GM12878 (cell line): ENCODE data around the gene SOCS1. TPM values are rescaled to one million over a fixed set of nuclear protein-coding genes. Genes with fewer than 3 reads are reported as not detected.

Experiments
- ATAC-seq: fragments of 200-7000 bp; cut with Tn5 transposase; 3 replicates; pipeline ENCODE4 v1.9.1; 2020; ENCODE audit warnings: mild to moderate bottlenecking, moderate library complexity
- BruUV-seq: library from RNA; stranded (reverse); fragments of 400-500 nt; replicated peaks from 2 replicates; lab custom pipeline; 2021; lab: Mats Ljungman, UMichigan
- CTCF ChIA-PET: fragments of 300-600 bp; sonication (Branson Sonifier 250); formaldehyde crosslinking; extraction: SDS; loops from one replicate; lab custom pipeline; 2021; ENCODE audit warnings: inconsistent platforms; lab: Yijun Ruan, JAX
- POLR2A ChIA-PET: fragments of 350-600 bp; formaldehyde crosslinking; extraction: SDS; loops from one replicate; lab custom pipeline; 2021; ENCODE audit warnings: inconsistent platforms; lab: Charles Lee
- RAD21 ChIA-PET: fragments of 300-600 bp; sonication (Branson Sonifier 250); formaldehyde crosslinking; loops from one replicate; lab custom pipeline; 2023; ENCODE audit warnings: antibody characterized with exemption; ENCODE audit not compliant: unreplicated experiment; lab: Charles Lee
- SMC1A ChIA-PET: fragments of 300-600 bp; sonication (Branson Sonifier 250); formaldehyde crosslinking; loops from one replicate; lab custom pipeline; 2023; ENCODE audit not compliant: unreplicated experiment, uncharacterized antibody; lab: Charles Lee
- DNase-seq: peaks from one replicate; pipeline ENCODE4 v3.0.0-alpha.2; 2011; ENCODE audit warnings: low read depth, low spot score
- FAIRE-seq: peaks from 3 replicates; lab custom pipeline; 2011; peaks lifted over from hg19 to GRCh38; lab: Jason Lieb, UNC
- H2AFZ ChIP-seq: 2 replicates; pipeline ENCODE4 v1.6.0; 2011; ENCODE audit warnings: low read depth, low read length, control low read depth; ENCODE audit not compliant: control insufficient read depth
- H3K27ac ChIP-seq: 2 replicates; pipeline ENCODE4 v1.5.1; 2011; ENCODE audit warnings: control low read depth; ENCODE audit not compliant: control insufficient read depth, insufficient read depth
- H3K27me3 ChIP-seq, 2 experiments: replicated peaks in 1 of 2; 2 replicates each; pipeline versions ENCODE4 v1.6.0 to v1.6.1; 2011; ENCODE audit warnings: low read length in 1 of 2; ENCODE audit not compliant: control insufficient read depth in 2 of 2, insufficient read depth in 2 of 2
- H3K36me3 ChIP-seq, 2 experiments: 2 replicates each; pipeline ENCODE4 v1.5.1; 2011; ENCODE audit warnings: low read length in 1 of 2; ENCODE audit not compliant: control insufficient read depth in 2 of 2, insufficient read depth in 2 of 2
- H3K4me1 ChIP-seq: 2 replicates; pipeline ENCODE4 v1.6.1; 2011; ENCODE audit warnings: mild to moderate bottlenecking, low read length, moderate library complexity, mixed read lengths; ENCODE audit not compliant: control insufficient read depth, insufficient read depth
- H3K4me2 ChIP-seq: 2 replicates; pipeline ENCODE4 v1.6.0; 2011; ENCODE audit warnings: control low read depth; ENCODE audit not compliant: control insufficient read depth, insufficient read depth
- H3K4me3 ChIP-seq: fragments of 200-600 bp; sonication (generic); 2 replicates; pipeline ENCODE4 v1.5.1; 2016
- H3K79me2 ChIP-seq: 2 replicates; pipeline ENCODE4 v1.6.0; 2011; ENCODE audit warnings: low read length; ENCODE audit not compliant: control insufficient read depth, insufficient read depth
- H3K9ac ChIP-seq: 2 replicates; pipeline ENCODE4 v1.8.0; 2011; ENCODE audit warnings: low read length, control low read depth, mixed read lengths; ENCODE audit not compliant: control insufficient read depth, insufficient read depth
- H3K9me3 ChIP-seq: replicated peaks from 3 replicates; pipeline ENCODE4 v1.5.1; 2011; ENCODE audit warnings: mild to moderate bottlenecking, low read length; ENCODE audit not compliant: control insufficient read depth, insufficient read depth
- H4K20me1 ChIP-seq: 2 replicates; pipeline ENCODE4 v1.6.0; 2011; ENCODE audit not compliant: control insufficient read depth, insufficient read depth
- ATF3 ChIP-seq: IDR thresholded peaks from 2 replicates; pipeline ENCODE4 v1.6.1; 2011; ENCODE audit warnings: low read depth, mild to moderate bottlenecking, low read length, moderate library complexity, borderline replicate concordance; ENCODE audit errors: extremely low read depth
- BHLHE40 ChIP-seq, 2 experiments: fragments of 450-650 bp in 1 of 2; IDR thresholded peaks; 2 replicates each; pipeline ENCODE4 v1.6.1; 2011 to 2017; ENCODE audit warnings: low read depth in 2 of 2, borderline replicate concordance in 1 of 2, improper control_type of control experiment in 1 of 2, low read length in 1 of 2, mild to moderate bottlenecking in 1 of 2
- BRCA1 ChIP-seq: IDR thresholded peaks from 2 replicates; pipeline ENCODE4 v1.6.1; 2011; ENCODE audit warnings: low read depth, low read length, improper control_type of control experiment
- CBX3 ChIP-seq: fragments of 200-600 bp; sonication (generic); IDR thresholded peaks from 2 replicates; pipeline ENCODE4 v1.6.1; 2016; ENCODE audit warnings: low read depth, borderline replicate concordance
- IKZF2 ChIP-seq, 2 experiments: fragments of 450-650 bp; IDR thresholded peaks; 2 replicates each; pipeline ENCODE4 v1.6.1; 2017; ENCODE audit warnings: mild to moderate bottlenecking in 2 of 2, moderate library complexity in 2 of 2
- IRF4 ChIP-seq: IDR thresholded peaks from 2 replicates; pipeline ENCODE4 v1.6.1; 2011; ENCODE audit warnings: low read depth, low read length
- KLF5 ChIP-seq: fragments of 450-650 bp; IDR thresholded peaks from 2 replicates; pipeline ENCODE4 v1.6.1; 2014; ENCODE audit warnings: mild to moderate bottlenecking; ENCODE audit not compliant: partially characterized antibody
- MTA2 ChIP-seq: fragments of 450-650 bp; IDR thresholded peaks from 2 replicates; pipeline ENCODE4 v1.6.1; 2016; ENCODE audit warnings: low read depth, mild to moderate bottlenecking, moderate library complexity
- MYC ChIP-seq: IDR thresholded peaks from 2 replicates; pipeline ENCODE4 v1.6.1; 2011; ENCODE audit warnings: mild to moderate bottlenecking, low read length, moderate library complexity, inconsistent platforms; ENCODE audit not compliant: insufficient read depth, insufficient replicate concordance, insufficient read length, severe bottlenecking
- NFYB ChIP-seq: IDR thresholded peaks from 2 replicates; pipeline ENCODE4 v1.6.1; 2011; ENCODE audit warnings: low read depth, mild to moderate bottlenecking, low read length, improper control_type of control experiment, moderate library complexity; ENCODE audit not compliant: insufficient read depth
- NRF1 ChIP-seq: conservative IDR thresholded peaks from 2 replicates; pipeline ENCODE4 v1.6.1; 2011; ENCODE audit warnings: mild to moderate bottlenecking, low read depth, low read length, improper control_type of control experiment
- PML ChIP-seq: IDR thresholded peaks from 2 replicates; pipeline ENCODE4 v1.6.1; 2012; ENCODE audit warnings: low read length, inconsistent platforms
- POLR2AphosphoS2 ChIP-seq: IDR thresholded peaks from 2 replicates; pipeline ENCODE4 v1.6.1; 2011; ENCODE audit warnings: low read depth, mild to moderate bottlenecking, low read length, improper control_type of control experiment, moderate library complexity
- POLR2AphosphoS5 ChIP-seq: IDR thresholded peaks from 2 replicates; pipeline ENCODE4 v1.6.1; 2011; ENCODE audit warnings: mild to moderate bottlenecking, low read length, inconsistent platforms
- RELA ChIP-seq: fragments of 450-650 bp; IDR thresholded peaks from 2 replicates; pipeline ENCODE4 v1.8.0; 2014; ENCODE audit warnings: borderline replicate concordance; ENCODE audit not compliant: partially characterized antibody
- SIX5 ChIP-seq: IDR thresholded peaks from 2 replicates; pipeline ENCODE4 v1.6.1; 2011; ENCODE audit warnings: mild to moderate bottlenecking, low read depth, low read length, moderate library complexity; ENCODE audit not compliant: severe bottlenecking
- SMARCA5 ChIP-seq: fragments of 450-650 bp; IDR thresholded peaks from 2 replicates; pipeline ENCODE4 v1.6.1; 2017; ENCODE audit warnings: mild to moderate bottlenecking
- SREBF2 ChIP-seq: IDR thresholded peaks from 2 replicates; pipeline ENCODE4 v1.6.1; 2012; ENCODE audit warnings: mild to moderate bottlenecking, low read length
- SRF ChIP-seq, 2 experiments: IDR thresholded peaks; 2 replicates each; pipeline ENCODE4 v1.6.1; 2011; ENCODE audit warnings: low read depth in 2 of 2, low read length in 2 of 2, mild to moderate bottlenecking in 1 of 2, moderate library complexity in 1 of 2
- TCF7 ChIP-seq: IDR thresholded peaks from 2 replicates; pipeline ENCODE4 v1.6.1; 2014; ENCODE audit warnings: antibody characterized with exemption, borderline replicate concordance
- ZNF217 ChIP-seq: fragments of 450-650 bp; IDR thresholded peaks from 2 replicates; pipeline ENCODE4 v1.6.1; 2017; ENCODE audit warnings: antibody characterized with exemption, mild to moderate bottlenecking
- ZNF384 ChIP-seq: IDR thresholded peaks from 2 replicates; pipeline ENCODE4 v1.6.1; 2012; ENCODE audit warnings: low read depth, mild to moderate bottlenecking, low read length, improper control_type of control experiment, borderline replicate concordance
- ZZZ3 ChIP-seq: IDR thresholded peaks from 2 replicates; pipeline ENCODE4 v1.6.1; 2011; ENCODE audit warnings: low read depth; ENCODE audit not compliant: control insufficient read depth, insufficient read length
- WGBS: methylation state at CpG from one replicate; pipeline ENCODE4 v1.1.6; 2016; ENCODE audit warnings: low lambda C conversion rate; ENCODE audit not compliant: insufficient replicate concordance, insufficient coverage; ENCODE audit errors: missing lambda C conversion rate; 5-methylcytosine and 5-hydroxymethylcytosine counted together
- in situ Hi-C: fragments of 300-500 bp; cut with MboI; formaldehyde crosslinking; loops from 9 replicates; pipeline ENCODE4 v1.14.3; 2018; ENCODE audit warnings: mixed read lengths
- intact Hi-C: fragments of 100-400 bp; cut with micrococcal nuclease; formaldehyde crosslinking; loops from one replicate; pipeline ENCODE4 v1.14.2; 2022; ENCODE audit not compliant: unreplicated experiment
- polyA plus RNA-seq, 11 experiments: library from polyadenylated mRNA; depleted of rRNA in 4 of 11; unstranded in 6 of 11; stranded (reverse) in 5 of 11; fragments of >200 nt; fragmentation: Nextera tagmentation in 4 of 11; fragmentation: Illumina TruSeq in 1 of 11; extraction: Ambion mirVana in 4 of 11; extraction: Trizol in 1 of 11; gene quantifications; 1 replicate in 1 of 11; 2 replicates in 10 of 11; pipeline versions ENCODE4 v1.2.1 to v1.2.3, GENCODE V29; 2011 to 2016; ENCODE audit warnings: inconsistent platforms in 2 of 11, missing spikeins in 2 of 11, low read depth in 1 of 11
- total RNA-seq, 4 experiments: library from RNA; depleted of rRNA in 3 of 4; stranded (reverse); fragments of >200 nt in 3 of 4; fragmentation: Illumina TruSeq in 1 of 4; extraction: Trizol in 1 of 4; gene quantifications; 2 replicates each; pipeline versions ENCODE4 v1.2.1 to v1.2.3, GENCODE V29; 2013 to 2021
- TF ChIP-seq, protein P1 (sequence below): fragments of 150-350 bp; IDR thresholded peaks from 2 replicates; pipeline ENCODE4 v1.6.1; 2016; ENCODE audit warnings: low read depth, low read length

Gene SOCS1
- total and polyA plus RNA-seq, 10 of the 15 experiments (the other 5 are each of a cell fraction or from before 2014, with no cell fraction given) = 0.42 to 39.8 (median 11.2) TPM

DNA sequence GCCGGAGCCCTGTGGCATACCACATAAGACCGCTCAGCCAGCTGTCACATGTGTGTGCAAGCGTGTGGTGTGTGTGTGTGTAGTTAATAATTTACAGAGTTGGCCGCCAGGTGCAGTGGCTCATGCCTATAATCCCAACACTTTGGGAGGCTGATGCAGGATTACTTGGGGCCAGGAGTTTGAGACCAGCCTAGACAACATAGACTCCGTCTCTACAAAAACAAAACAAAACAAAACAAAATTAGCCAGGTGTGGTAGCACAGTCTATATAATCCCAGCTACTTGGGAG is 20.4 kb downstream of the SOCS1 start:
- no peak for FAIRE-seq
- no peak overlapping the region for H3K9ac ChIP-seq
- ChIA-PET POLR2A (interaction anchor here (0.7 to 3.1 kb wide), 9 partner anchors 11 to 111 kb away, joined by 3 to 12 read pairs (median 6); partner anchors contain the start of gene SOCS1), RAD21 (interaction anchor here (0.9 to 3.0 kb wide), 9 partner anchors 10 to 121 kb away, joined by 3 to 8 read pairs (median 3); no protein-coding TSS in a partner anchor), SMC1A (interaction anchor here (0.7 to 2.0 kb wide), 9 partner anchors 9 to 551 kb away, joined by 3 to 12 read pairs (median 4); partner anchors contain the start of gene SOCS1), CTCF (interaction anchor here (0.9 to 3.2 kb wide), 5 partner anchors 17 to 252 kb away, joined by 3 to 7 read pairs (median 5); partner anchors contain the start of gene SOCS1)
- BruUV-seq = no TSS peak
- ATAC-seq = peak; percentile 12; the same call in 2 of the 3 replicates
- H2AFZ ChIP-seq = no peak overlapping the region
- no peaks in the 10 kb centered on the region for H3K79me2 ChIP-seq
- H4K20me1 ChIP-seq = no peaks in the 10 kb centered on the region
- H3K4me2 ChIP-seq = no peak overlapping the region
- no peak overlapping the region for H3K27ac ChIP-seq
- DNase-seq = no peak
- peaks cover 26% of the 10 kb centered on the region for H3K4me1 ChIP-seq
- WGBS = 81% methylated on average over 5 of the region's 5 CpGs
- H3K36me3 ChIP-seq = no peaks in the 10 kb centered on the region
- intact Hi-C loops (no loop called here), in situ Hi-C loops (no loop called here)
- no peak overlapping the region for H3K4me3 ChIP-seq
- no peaks in the 10 kb centered on the region for H3K9me3 ChIP-seq
- H3K27me3 ChIP-seq = no peaks in the 10 kb centered on the region
- no peak for TF ChIP-seq SRF (IDR thresholded peaks at IDR 0.05; ENCODE audit: low read depth in 2 of 2, low read length in 2 of 2)
- no peak for TF ChIP-seq ZNF384
- TF ChIP-seq TCF7 = no peak
- peak; percentile 71 to 80; a peak in 3 of 4 replicates for TF ChIP-seq IKZF2 (IDR thresholded peaks at IDR 0.05)
- TF ChIP-seq MTA2 = 0 out of 2 replicates have a peak, but pooled peaks have one; percentile 47
- no peak for TF ChIP-seq SMARCA5
- TF ChIP-seq SREBF2 = no peak
- TF ChIP-seq NFYB = no peak
- TF ChIP-seq PML = no peak
- no peak for TF ChIP-seq ATF3
- TF ChIP-seq MYC = no peak
- no peak for TF ChIP-seq RELA
- no peak for TF ChIP-seq BRCA1
- TF ChIP-seq NRF1 = no peak
- no peak for TF ChIP-seq SIX5
- peak; percentile 2; the same call in 1 of the 2 replicates for TF ChIP-seq ZNF217
- TF ChIP-seq KLF5 = no peak
- no peak for TF ChIP-seq ZZZ3
- no peak for TF ChIP-seq CBX3
- no peak for TF ChIP-seq POLR2AphosphoS2
- TF ChIP-seq POLR2AphosphoS5 = no peak
- TF ChIP-seq, protein P1, sequence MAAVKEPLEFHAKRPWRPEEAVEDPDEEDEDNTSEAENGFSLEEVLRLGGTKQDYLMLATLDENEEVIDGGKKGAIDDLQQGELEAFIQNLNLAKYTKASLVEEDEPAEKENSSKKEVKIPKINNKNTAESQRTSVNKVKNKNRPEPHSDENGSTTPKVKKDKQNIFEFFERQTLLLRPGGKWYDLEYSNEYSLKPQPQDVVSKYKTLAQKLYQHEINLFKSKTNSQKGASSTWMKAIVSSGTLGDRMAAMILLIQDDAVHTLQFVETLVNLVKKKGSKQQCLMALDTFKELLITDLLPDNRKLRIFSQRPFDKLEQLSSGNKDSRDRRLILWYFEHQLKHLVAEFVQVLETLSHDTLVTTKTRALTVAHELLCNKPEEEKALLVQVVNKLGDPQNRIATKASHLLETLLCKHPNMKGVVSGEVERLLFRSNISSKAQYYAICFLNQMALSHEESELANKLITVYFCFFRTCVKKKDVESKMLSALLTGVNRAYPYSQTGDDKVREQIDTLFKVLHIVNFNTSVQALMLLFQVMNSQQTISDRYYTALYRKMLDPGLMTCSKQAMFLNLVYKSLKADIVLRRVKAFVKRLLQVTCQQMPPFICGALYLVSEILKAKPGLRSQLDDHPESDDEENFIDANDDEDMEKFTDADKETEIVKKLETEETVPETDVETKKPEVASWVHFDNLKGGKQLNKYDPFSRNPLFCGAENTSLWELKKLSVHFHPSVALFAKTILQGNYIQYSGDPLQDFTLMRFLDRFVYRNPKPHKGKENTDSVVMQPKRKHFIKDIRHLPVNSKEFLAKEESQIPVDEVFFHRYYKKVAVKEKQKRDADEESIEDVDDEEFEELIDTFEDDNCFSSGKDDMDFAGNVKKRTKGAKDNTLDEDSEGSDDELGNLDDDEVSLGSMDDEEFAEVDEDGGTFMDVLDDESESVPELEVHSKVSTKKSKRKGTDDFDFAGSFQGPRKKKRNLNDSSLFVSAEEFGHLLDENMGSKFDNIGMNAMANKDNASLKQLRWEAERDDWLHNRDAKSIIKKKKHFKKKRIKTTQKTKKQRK = no peak
- no peak for TF ChIP-seq IRF4
- TF ChIP-seq BHLHE40 (IDR thresholded peaks at IDR 0.05; ENCODE audit: borderline replicate concordance in 1 of 2, low read depth in 2 of 2, low read length in 1 of 2) = peak; percentile 51 to 77; a peak in 3 of 4 replicates
